ENCODE results near the gene CCDC82. TPM values are rescaled to one million over a fixed set of nuclear protein-coding genes. Genes with fewer than 3 reads are reported as not detected.

The CCDC82 gene
- total RNA-seq, 2 experiments from 2014 or later = 22.2 to 43.6 TPM

GRCh38 chr11:96366024-96366423, 23.7 kb downstream of the CCDC82 start:
- CTCF ChIA-PET (ENCODE audit: unreplicated experiment) = no interaction called here
- intact Hi-C loops (cut with micrococcal nuclease; ENCODE audit: unreplicated experiment) = no loop called here
- H3K4me3 ChIP-seq (ENCODE audit: low read depth, low read length, poor library complexity, severe bottlenecking) = no peak overlapping the region

GRCh38 chr11:96365493-96365892, 24.2 kb downstream of the CCDC82 start:
- BruUV-seq (replicated peaks) = no TSS peak
- intact Hi-C loops (cut with micrococcal nuclease; ENCODE audit: unreplicated experiment) = loop anchor here (1.0 kb wide), 1 partner anchor 22 kb away; the partner anchor contains the start of gene MAML2

More at GRCh38 chr11:96366024-96366423, 23.7 kb downstream of the CCDC82 start:
- DNase-seq (ENCODE audit: low spot score) = no peak
- POLR2A ChIA-PET = no interaction called here
- no peaks in the 10 kb centered on the region for H4K20me1 ChIP-seq (ENCODE audit: insufficient read depth, low read length)
- no peaks in the 10 kb centered on the region for H3K9me2 ChIP-seq (ENCODE audit: insufficient read depth, low read length)
- H3K27ac ChIP-seq (ENCODE audit: low read depth, low read length, poor library complexity, severe bottlenecking) = no peak overlapping the region
- TF ChIP-seq EZH2phosphoT487 (IDR thresholded peaks at IDR 0.05; ENCODE audit: borderline replicate concordance, low read depth, low read length) (no peak), CTCF (conservative IDR thresholded peaks at IDR 0.05; ENCODE audit: low read length) (no peak)
- H3K36me3 ChIP-seq (ENCODE audit: insufficient read depth, low read length) = peaks cover 50% of the 10 kb centered on the region
- BruUV-seq (replicated peaks) = no TSS peak
- no peaks in the 10 kb centered on the region; the same call in 1 of the 2 replicates for H3K9me3 ChIP-seq (ENCODE audit: low read length)
- H2AFZ ChIP-seq (ENCODE audit: low read length) = no peak overlapping the region
- no peak overlapping the region for H3K4me2 ChIP-seq (ENCODE audit: low read length)
- H3K4me1 ChIP-seq (ENCODE audit: insufficient read depth, low read length, poor library complexity, severe bottlenecking) = no peaks in the 10 kb centered on the region
- no peaks in the 10 kb centered on the region for H3K79me2 ChIP-seq (ENCODE audit: insufficient read depth, low read depth, low read length)

More at GRCh38 chr11:96365493-96365892, 24.2 kb downstream of the CCDC82 start:
- H3K36me3 ChIP-seq (ENCODE audit: insufficient read depth, low read length) = peaks cover 50% of the 10 kb centered on the region
- CTCF ChIA-PET (ENCODE audit: unreplicated experiment) = no interaction called here
- no peak overlapping the region for H2AFZ ChIP-seq (ENCODE audit: low read length)
- H3K27ac ChIP-seq (ENCODE audit: low read depth, low read length, poor library complexity, severe bottlenecking) = no peak overlapping the region
- no peaks in the 10 kb centered on the region for H3K4me1 ChIP-seq (ENCODE audit: insufficient read depth, low read length, poor library complexity, severe bottlenecking)
- H3K4me3 ChIP-seq (ENCODE audit: low read depth, low read length, poor library complexity, severe bottlenecking) = no peak overlapping the region
- H3K9me2 ChIP-seq (ENCODE audit: insufficient read depth, low read length) = no peaks in the 10 kb centered on the region
- H4K20me1 ChIP-seq (ENCODE audit: insufficient read depth, low read length) = no peaks in the 10 kb centered on the region
- no peak for DNase-seq (ENCODE audit: low spot score)
- H3K4me2 ChIP-seq (ENCODE audit: low read length) = no peak overlapping the region
- H3K79me2 ChIP-seq (ENCODE audit: insufficient read depth, low read depth, low read length) = no peaks in the 10 kb centered on the region
- no peaks in the 10 kb centered on the region; the same call in 1 of the 2 replicates for H3K9me3 ChIP-seq (ENCODE audit: low read length)
- TF ChIP-seq EZH2phosphoT487 (IDR thresholded peaks at IDR 0.05; ENCODE audit: borderline replicate concordance, low read depth, low read length) (no peak), CTCF (conservative IDR thresholded peaks at IDR 0.05; ENCODE audit: low read length) (no peak)
- POLR2A ChIA-PET = interaction anchor here (0.7 kb wide), 1 partner anchor 10 kb away, joined by 3 read pairs; no protein-coding TSS in a partner anchor
